GM21717 (cell line): Measurements from ENCODE around the gene PPP1R3F.

Source experiments
- ATAC-seq: cut with Tn5 transposase; IDR thresholded peaks from one replicate; pipeline ENCODE4 v1.9.1; 2021; ENCODE audit warnings: mild to moderate bottlenecking, moderate library complexity; ENCODE audit not compliant: unreplicated experiment

PPP1R3F gene

GRCh38 chrX:49269767-49270248 is at the start of gene PPP1R3F:
PPP1R3F (plus strand) TSS chrX:49269793; CDS start chrX:49269870, 77 bp downstream.
- peak; percentile 22 for ATAC-seq

GRCh38 chrX:49220100-49220499 is 49.5 kb upstream of the PPP1R3F start:
- no peak for ATAC-seq

GRCh38 chrX:49221868-49222267 is 47.7 kb upstream of the PPP1R3F start:
- no peak for ATAC-seq

GRCh38 chrX:49225858-49226257 is 43.7 kb upstream of the PPP1R3F start:
- no peak for ATAC-seq

GRCh38 chrX:49226946-49227345 is 42.6 kb upstream of the PPP1R3F start:
- no peak for ATAC-seq

- ATAC-seq = no peak
Observed at GRCh38 chrX:49227726-49228125, 41.9 kb upstream of the PPP1R3F start.

GRCh38 chrX:49228185-49228584 is 41.4 kb upstream of the PPP1R3F start:
- no peak for ATAC-seq

GRCh38 chrX:49230500-49231232 is 38.9 kb upstream of the PPP1R3F start:
- ATAC-seq = peak; percentile 69

- no peak for ATAC-seq
Observed at GRCh38 chrX:49231333-49232000, 38.1 kb upstream of the PPP1R3F start.

GRCh38 chrX:49232525-49232924 is 37.1 kb upstream of the PPP1R3F start:
- no peak for ATAC-seq

GRCh38 chrX:49233176-49233575 is 36.4 kb upstream of the PPP1R3F start, which contains the start of gene CACNA1F:
CACNA1F (minus strand) TSS chrX:49233340; CDS start chrX:49233309, 31 bp downstream.
- ATAC-seq = no peak

GRCh38 chrX:49233887-49234555 is 35.6 kb upstream of the PPP1R3F start:
- ATAC-seq = no peak

GRCh38 chrX:49237060-49237459 is 32.5 kb upstream of the PPP1R3F start:
- ATAC-seq = no peak

- no peak for ATAC-seq
Observed at GRCh38 chrX:49238735-49239134, 30.9 kb upstream of the PPP1R3F start.

- no peak for ATAC-seq
Observed at GRCh38 chrX:49242545-49243066, 27.0 kb upstream of the PPP1R3F start.

- no peak for ATAC-seq
Observed at GRCh38 chrX:49243166-49243565, 26.4 kb upstream of the PPP1R3F start.

GRCh38 chrX:49244207-49244606 is 25.4 kb upstream of the PPP1R3F start:
- no peak for ATAC-seq

- ATAC-seq = no peak
Observed at GRCh38 chrX:49246541-49246940, 23.1 kb upstream of the PPP1R3F start.

GRCh38 chrX:49247346-49247745 is 22.2 kb upstream of the PPP1R3F start:
- no peak for ATAC-seq

GRCh38 chrX:49247916-49248811 is 21.4 kb upstream of the PPP1R3F start:
- ATAC-seq = no peak
